DND-41 (cell line): ENCODE data around the gene ZNRF2.
"Not testable (repeated sequence)": the region's sequence is repeated elsewhere in the genome, so short reads cannot be mapped to it uniquely, and the experiment has no call there.

Source experiments
- ATAC-seq: fragments of 200-7000 bp; cut with Tn5 transposase; 3 replicates; pipeline ENCODE4 v1.9.1; 2021; ENCODE audit warnings: low read depth; ENCODE audit not compliant: insufficient read depth
- DNase-seq: peaks from one replicate; pipeline ENCODE4 v3.0.0-alpha.2; 2020
- H2AFZ ChIP-seq: 2 replicates; pipeline ENCODE4 v1.6.0; 2012; ENCODE audit warnings: low read depth, low read length
- H3K27ac ChIP-seq: 2 replicates; pipeline ENCODE4 v1.5.1; 2012; ENCODE audit warnings: low read length, inconsistent platforms
- H3K27me3 ChIP-seq: fragments of 200-600 bp; sonication (generic); 2 replicates; pipeline ENCODE4 v1.6.0; 2012; ENCODE audit warnings: low read length, mild to moderate bottlenecking, inconsistent platforms; ENCODE audit not compliant: insufficient read depth, poor library complexity
- H3K36me3 ChIP-seq: 2 replicates; pipeline ENCODE4 v1.5.1; 2012; ENCODE audit warnings: low read length, inconsistent platforms; ENCODE audit not compliant: insufficient read depth
- H3K4me1 ChIP-seq: 2 replicates; pipeline ENCODE4 v1.5.1; 2012; ENCODE audit warnings: mild to moderate bottlenecking, low read length; ENCODE audit not compliant: insufficient read depth
- H3K4me2 ChIP-seq: 2 replicates; pipeline ENCODE4 v1.6.0; 2012; ENCODE audit warnings: mild to moderate bottlenecking, moderate library complexity, low read length, inconsistent platforms; ENCODE audit not compliant: insufficient read depth
- H3K4me3 ChIP-seq, 2 experiments: fragments of 200-600 bp in 1 of 2; shearing (Covaris generic) in 1 of 2; 2 replicates each; pipeline ENCODE4 v1.5.1; 2012 to 2016; ENCODE audit warnings: inconsistent platforms in 2 of 2, low read length in 2 of 2, mild to moderate bottlenecking in 2 of 2, low read depth in 1 of 2, moderate library complexity in 1 of 2
- H3K79me2 ChIP-seq: 2 replicates; pipeline ENCODE4 v1.6.0; 2012; ENCODE audit warnings: low read length, inconsistent platforms; ENCODE audit not compliant: insufficient read depth
- H3K9ac ChIP-seq: 2 replicates; pipeline ENCODE4 v1.6.0; 2012; ENCODE audit warnings: low read depth, mild to moderate bottlenecking, inconsistent platforms, low read length, moderate library complexity
- H3K9me3 ChIP-seq: 2 replicates; pipeline ENCODE4 v1.5.1; 2012; ENCODE audit warnings: low read length, moderate library complexity, mild to moderate bottlenecking, inconsistent platforms; ENCODE audit not compliant: insufficient read depth, severe bottlenecking
- H4K20me1 ChIP-seq: 2 replicates; pipeline ENCODE4 v1.6.0; 2012; ENCODE audit warnings: low read length; ENCODE audit not compliant: insufficient read depth
- EZH2 ChIP-seq: IDR thresholded peaks from 3 replicates; pipeline ENCODE4 v1.6.1; 2012; ENCODE audit warnings: borderline replicate concordance, low read depth, mild to moderate bottlenecking, moderate library complexity, low read length, inconsistent platforms; ENCODE audit not compliant: severe bottlenecking
- TF ChIP-seq, protein P1 (sequence below): IDR thresholded peaks from 2 replicates; pipeline ENCODE4 v1.5.1; 2012; ENCODE audit warnings: borderline replicate concordance, low read length, moderate library complexity, mild to moderate bottlenecking; ENCODE audit not compliant: poor library complexity, severe bottlenecking; ENCODE audit errors: extremely low read depth

ZNRF2 gene

DNA sequence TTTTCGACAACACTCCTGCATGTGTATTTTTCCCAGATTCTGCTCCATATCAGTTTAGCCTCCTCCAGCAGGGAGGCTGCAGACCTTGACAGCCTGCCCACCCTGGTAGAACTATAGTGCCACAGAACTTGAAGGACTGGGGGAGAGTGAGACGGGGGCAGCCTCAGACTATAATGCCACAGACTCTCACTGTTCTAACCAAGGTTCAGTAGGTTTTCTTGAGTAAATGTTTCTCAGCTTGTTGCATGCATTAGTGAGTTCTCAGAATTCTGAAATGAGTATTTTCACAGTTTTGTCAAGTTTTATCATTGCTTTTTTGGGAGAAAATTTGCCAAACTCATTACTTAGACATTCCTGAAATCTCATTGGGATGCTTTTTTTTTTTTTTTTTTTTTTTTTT is 95.9 kb downstream of the ZNRF2 start:
- H3K79me2 ChIP-seq: no peaks in the 10 kb centered on the region
- ATAC-seq (no peak), DNase-seq (no peak)
- H3K4me3 ChIP-seq: no peak overlapping the region
- H3K27me3 ChIP-seq: no peaks in the 10 kb centered on the region
- no peaks in the 10 kb centered on the region for H4K20me1 ChIP-seq
- H3K4me1 ChIP-seq: no peaks in the 10 kb centered on the region
- no peak overlapping the region for H3K27ac ChIP-seq
- H3K9me3 ChIP-seq: no peaks in the 10 kb centered on the region
- 0 out of 2 replicates have a peak, but pooled peaks cover 3% of the 10 kb centered on the region for H3K36me3 ChIP-seq
- no peak overlapping the region for H3K4me2 ChIP-seq
- H3K9ac ChIP-seq: no peak overlapping the region
- H2AFZ ChIP-seq: no peak overlapping the region
- no peak for TF ChIP-seq EZH2
- TF ChIP-seq, protein P1, sequence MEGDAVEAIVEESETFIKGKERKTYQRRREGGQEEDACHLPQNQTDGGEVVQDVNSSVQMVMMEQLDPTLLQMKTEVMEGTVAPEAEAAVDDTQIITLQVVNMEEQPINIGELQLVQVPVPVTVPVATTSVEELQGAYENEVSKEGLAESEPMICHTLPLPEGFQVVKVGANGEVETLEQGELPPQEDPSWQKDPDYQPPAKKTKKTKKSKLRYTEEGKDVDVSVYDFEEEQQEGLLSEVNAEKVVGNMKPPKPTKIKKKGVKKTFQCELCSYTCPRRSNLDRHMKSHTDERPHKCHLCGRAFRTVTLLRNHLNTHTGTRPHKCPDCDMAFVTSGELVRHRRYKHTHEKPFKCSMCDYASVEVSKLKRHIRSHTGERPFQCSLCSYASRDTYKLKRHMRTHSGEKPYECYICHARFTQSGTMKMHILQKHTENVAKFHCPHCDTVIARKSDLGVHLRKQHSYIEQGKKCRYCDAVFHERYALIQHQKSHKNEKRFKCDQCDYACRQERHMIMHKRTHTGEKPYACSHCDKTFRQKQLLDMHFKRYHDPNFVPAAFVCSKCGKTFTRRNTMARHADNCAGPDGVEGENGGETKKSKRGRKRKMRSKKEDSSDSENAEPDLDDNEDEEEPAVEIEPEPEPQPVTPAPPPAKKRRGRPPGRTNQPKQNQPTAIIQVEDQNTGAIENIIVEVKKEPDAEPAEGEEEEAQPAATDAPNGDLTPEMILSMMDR: no peak

DNA sequence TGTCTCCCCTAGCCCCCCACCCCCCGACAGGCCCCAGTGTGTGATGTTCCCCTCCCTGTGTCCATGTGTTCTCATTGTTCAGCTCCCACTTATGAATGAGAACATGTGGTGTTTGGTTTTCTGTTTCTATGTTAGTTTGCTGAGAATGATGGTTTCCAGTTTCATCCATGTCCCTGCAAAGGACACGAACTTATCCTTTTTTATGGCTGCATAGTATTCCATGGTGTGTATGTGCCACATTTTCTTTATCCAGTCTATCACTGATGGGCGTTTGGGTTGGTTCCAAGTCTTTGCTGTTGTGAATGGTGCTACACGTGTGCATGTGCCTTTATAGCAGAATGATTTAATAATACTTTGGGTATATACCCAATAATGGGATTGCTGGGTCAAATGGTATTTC is 96.4 kb downstream of the ZNRF2 start:
- H3K27me3 ChIP-seq, H3K27ac ChIP-seq, H4K20me1 ChIP-seq, ATAC-seq, DNase-seq, H3K79me2 ChIP-seq, H3K4me3 ChIP-seq, H3K9ac ChIP-seq, H3K4me1 ChIP-seq, H3K36me3 ChIP-seq, H3K4me2 ChIP-seq, H2AFZ ChIP-seq, H3K9me3 ChIP-seq: not testable (repeated sequence)

DNA sequence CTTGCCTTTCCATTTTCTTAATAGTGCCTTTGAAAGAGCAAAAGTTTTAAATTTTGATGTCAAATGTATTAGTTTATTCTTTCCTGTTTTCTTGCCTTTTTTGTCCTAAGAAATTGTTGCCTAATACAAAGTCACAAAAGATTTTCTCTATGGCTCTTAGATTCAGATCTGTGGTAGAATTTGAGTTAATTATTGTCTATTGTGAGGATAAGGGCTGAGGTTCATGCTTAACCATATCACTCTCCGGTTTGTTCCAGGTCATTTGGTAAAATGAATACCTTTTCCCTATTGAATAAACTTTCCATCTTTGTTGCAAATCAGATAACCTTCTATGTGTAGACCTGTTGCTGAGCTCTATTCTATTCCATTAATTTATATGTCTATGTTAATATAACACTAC is 98.2 kb downstream of the ZNRF2 start:
- Histone ChIP-seq H3K4me1 (no peaks in the 10 kb centered on the region), H3K9ac (no peak overlapping the region), H2AFZ (no peak overlapping the region), H3K36me3 (0 out of 2 replicates have a peak, but pooled peaks cover 3% of the 10 kb centered on the region), H3K27me3 (no peaks in the 10 kb centered on the region), H3K79me2 (no peaks in the 10 kb centered on the region), H3K9me3 (no peaks in the 10 kb centered on the region), H3K4me2 (no peak overlapping the region), H3K4me3 (no peak overlapping the region), H3K27ac (no peak overlapping the region), H4K20me1 (no peaks in the 10 kb centered on the region)
- no peak for TF ChIP-seq EZH2
- TF ChIP-seq, protein P1: no peak
- ATAC-seq (no peak), DNase-seq (no peak)

DNA sequence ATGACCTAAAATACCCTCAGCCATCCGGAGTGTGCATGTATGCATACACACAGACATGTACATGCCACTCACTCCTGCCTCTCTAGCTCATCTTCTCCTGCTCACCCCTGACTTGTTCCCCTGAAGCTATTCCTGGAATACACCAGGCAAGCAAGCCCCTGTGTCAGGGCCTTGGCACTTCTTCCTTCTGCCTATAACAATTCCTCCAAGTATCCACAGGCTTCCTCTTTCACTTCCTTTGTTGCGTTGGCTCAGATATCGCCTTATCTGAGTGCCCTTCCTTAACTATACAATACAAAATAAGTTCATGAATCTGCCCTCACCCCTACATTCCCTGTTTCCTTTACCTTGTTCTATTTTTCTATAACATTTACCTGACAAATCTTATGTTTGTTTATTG is 105.4 kb downstream of the ZNRF2 start:
- H3K4me3 ChIP-seq: no peak overlapping the region
- no peaks in the 10 kb centered on the region for H3K4me1 ChIP-seq
- DNase-seq (no peak), ATAC-seq (no peak)
- TF ChIP-seq, protein P1: no peak
- TF ChIP-seq EZH2: no peak
- H3K27ac ChIP-seq: no peak overlapping the region
- no peak overlapping the region for H3K9ac ChIP-seq
- H3K79me2 ChIP-seq: no peaks in the 10 kb centered on the region
- no peaks in the 10 kb centered on the region for H3K9me3 ChIP-seq
- peaks cover 6% of the 10 kb centered on the region; the same call in 1 of the 2 replicates for H3K36me3 ChIP-seq
- H2AFZ ChIP-seq: no peak overlapping the region
- H3K4me2 ChIP-seq: no peak overlapping the region
- H3K27me3 ChIP-seq: no peaks in the 10 kb centered on the region
- H4K20me1 ChIP-seq: no peaks in the 10 kb centered on the region
